GM12874 (cell line): ENCODE results near the gene PDE1C.

Source experiments
- CTCF ChIP-seq: IDR thresholded peaks from 2 replicates; pipeline ENCODE4 v1.5.1; 2011; ENCODE audit warnings: low read depth, mild to moderate bottlenecking, control low read depth, low read length, moderate library complexity; ENCODE audit not compliant: insufficient read depth

The PDE1C gene

GRCh38 chr7:32066441-32066840, 3.8 kb downstream of the PDE1C start:
- no peak for TF ChIP-seq CTCF

- no peak for TF ChIP-seq CTCF
These were observed 6.6 kb downstream of the PDE1C start for GRCh38 chr7:32063614-32064013.

GRCh38 chr7:32062150-32062549, 8.1 kb downstream of the PDE1C start:
- TF ChIP-seq CTCF: peak; percentile 66

DNA sequence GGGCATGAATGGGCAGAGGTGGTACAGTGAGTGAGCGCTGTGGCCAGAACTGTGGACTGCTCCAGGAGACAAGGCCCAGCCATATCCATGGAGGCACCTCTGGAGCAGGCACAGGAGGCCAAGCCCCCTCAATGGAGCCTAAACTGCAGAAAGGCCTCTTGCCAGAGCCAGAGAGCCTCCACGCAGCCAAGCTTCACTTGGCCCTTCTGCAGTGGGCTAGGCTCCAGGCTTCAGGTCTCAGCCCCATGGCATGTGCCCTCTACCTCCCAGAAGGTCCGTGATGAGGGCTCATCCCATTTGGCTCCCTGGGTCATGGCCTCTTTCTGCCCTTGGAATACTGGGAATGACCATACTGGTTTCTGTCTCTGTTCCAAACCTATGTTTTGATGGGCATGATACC, 8.9 kb downstream of the PDE1C start:
- TF ChIP-seq CTCF: no peak

DNA sequence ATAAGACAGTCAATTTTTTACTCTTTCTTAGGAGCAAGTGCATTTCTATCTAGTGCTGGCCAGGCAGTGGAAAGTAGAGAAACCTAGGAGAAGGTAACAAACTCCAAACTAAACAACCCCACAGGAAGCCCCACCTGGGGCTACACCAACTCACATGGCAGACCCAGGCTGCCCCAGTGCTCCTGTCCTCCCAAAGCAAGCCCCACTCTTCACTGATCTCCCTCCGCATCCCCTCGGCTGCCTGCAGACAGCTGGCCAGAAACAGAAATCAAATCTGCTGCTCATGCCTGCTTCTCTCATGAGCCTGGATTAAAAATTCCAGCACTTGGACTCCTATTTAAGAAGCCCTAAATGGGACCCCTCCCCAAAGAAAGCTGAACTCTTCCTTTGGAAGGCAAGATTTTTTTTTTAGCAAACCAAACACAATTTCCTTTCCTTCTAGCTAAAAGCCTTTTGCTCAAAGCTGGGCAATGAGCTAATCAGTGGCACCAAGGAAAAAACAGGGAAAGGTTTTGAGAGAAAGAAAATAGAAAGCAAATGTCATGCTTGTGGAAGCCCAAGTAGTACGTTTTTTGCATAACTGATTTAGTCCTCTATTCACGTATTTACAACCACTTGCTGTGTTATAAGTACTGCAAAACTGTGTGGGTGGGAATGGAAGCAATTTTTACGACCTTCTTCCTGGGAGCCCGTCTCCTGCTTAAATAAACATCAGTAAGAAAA, 10.8 kb downstream of the PDE1C start:
- TF ChIP-seq CTCF: no peak

GRCh38 chr7:32058002-32058401, 12.2 kb downstream of the PDE1C start:
- no peak for TF ChIP-seq CTCF

- no peak for TF ChIP-seq CTCF
These were observed 13.4 kb downstream of the PDE1C start for GRCh38 chr7:32056767-32057166.
